GM18507 (cell line): ENCODE data around the gene MLX.
"Not testable (repeated sequence)": the region's sequence is repeated elsewhere in the genome, so short reads cannot be mapped to it uniquely, and the experiment has no call there.

Experiments used
- DNase-seq: peaks from one replicate; pipeline ENCODE4 v3.0.0; 2011; ENCODE audit warnings: low read depth; ENCODE audit not compliant: insufficient read length; ENCODE audit errors: extremely low spot score
- FAIRE-seq: peaks from 2 replicates; lab custom pipeline; 2011; peaks lifted over from hg19 to GRCh38; lab: Jason Lieb, UNC

The MLX gene

DNA sequence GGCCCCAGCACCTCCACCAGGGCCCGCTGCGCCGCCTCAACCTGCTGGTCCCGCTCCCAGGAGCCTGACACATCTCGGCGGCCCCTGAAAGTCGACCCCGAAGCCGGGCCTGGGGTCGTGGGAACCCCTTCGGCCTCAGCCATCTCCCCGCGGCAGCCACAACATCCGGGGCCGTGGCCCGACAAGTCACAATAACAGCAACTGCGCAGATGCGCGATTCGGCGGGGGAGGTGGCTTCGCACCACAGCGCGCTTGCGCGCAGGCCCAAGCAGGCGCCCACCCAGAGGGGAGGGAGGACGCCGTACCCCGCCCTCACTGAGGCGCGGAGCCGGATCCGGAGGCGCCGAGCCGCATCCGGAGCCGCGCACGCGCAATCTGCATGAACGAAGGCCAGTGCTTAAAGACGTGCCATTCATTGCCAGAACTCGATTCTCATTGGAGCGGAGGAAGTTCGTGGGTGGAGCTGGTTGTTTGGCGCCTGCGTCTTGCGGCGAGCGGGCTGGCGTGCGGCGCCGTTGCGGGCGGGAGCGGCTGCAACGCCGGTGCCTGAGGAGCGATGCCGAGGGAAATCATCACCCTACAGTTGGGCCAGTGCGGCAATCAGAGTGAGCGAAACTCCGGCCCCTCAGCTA is 42.4 kb downstream of the MLX start, which contains the start of the genes RETREG3 and TUBG1:
Gene RETREG3 (minus strand): TSS at position 193 of the 632 bp plus-strand sequence. CDS start 50 bp downstream, at position 143.
Gene TUBG1 (plus strand): TSS at position 502 of the 632 bp plus-strand sequence. CDS start 55 bp downstream, at position 557.
- DNase-seq, result peak; percentile 98
- FAIRE-seq, result peak; percentile 100

- not testable (repeated sequence) for DNase-seq
- peak; percentile 85 for FAIRE-seq
These were observed 43.2 kb downstream of the MLX start for GRCh38 chr17:42609814-42610801.

- FAIRE-seq (no peak), DNase-seq (no peak)
These were observed 45.1 kb downstream of the MLX start for GRCh38 chr17:42612013-42612412.

DNA sequence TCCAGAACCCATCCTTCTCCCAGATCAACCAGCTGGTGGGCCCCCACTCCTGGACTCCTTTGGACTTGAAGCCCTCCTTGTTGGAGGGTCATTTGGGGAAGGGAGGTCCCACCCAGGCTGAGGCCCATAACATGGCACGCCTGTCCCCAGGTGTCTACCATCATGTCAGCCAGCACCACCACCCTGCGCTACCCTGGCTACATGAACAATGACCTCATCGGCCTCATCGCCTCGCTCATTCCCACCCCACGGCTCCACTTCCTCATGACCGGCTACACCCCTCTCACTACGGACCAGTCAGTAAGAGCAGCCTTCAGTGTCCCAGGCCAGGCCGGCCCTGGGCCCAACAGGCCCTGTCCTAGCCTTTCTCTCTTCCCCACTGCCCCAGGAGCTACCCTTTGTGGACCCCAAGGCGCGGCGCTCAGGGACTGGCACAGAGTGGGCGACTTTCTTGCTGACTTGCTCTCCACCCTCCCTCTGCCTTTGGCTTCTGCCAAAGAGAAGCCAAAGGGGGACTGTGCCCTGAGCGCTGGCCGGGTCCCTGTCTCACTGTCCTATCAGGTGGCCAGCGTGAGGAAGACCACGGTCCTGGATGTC is 46.9 kb downstream of the MLX start:
- DNase-seq (no peak), FAIRE-seq (no peak)

DNA sequence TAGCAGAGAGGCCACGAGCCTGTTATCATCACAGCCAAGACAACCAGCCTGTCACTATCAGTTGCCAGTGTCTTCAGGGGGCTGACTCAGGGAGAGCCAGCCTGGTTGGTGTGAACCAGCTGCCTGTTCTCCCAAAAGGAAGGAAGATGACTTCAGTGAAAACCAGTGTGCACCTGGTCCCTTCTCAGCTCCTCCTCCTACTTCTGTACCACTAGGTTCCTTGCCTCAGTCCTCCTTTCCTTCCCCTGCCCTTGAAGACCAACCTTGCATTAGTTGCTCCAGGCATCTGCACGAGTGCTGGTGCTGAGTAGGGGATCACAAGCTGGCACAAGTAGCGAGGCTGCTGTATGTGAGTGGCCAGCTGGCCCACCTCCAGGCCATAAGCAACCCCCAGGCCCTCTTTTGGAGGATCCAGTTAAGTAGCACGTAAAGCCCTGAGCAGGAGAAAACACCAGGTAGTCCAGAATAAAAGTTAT is 51.1 kb downstream of the MLX start:
- FAIRE-seq (no peak), DNase-seq (no peak)

DNA sequence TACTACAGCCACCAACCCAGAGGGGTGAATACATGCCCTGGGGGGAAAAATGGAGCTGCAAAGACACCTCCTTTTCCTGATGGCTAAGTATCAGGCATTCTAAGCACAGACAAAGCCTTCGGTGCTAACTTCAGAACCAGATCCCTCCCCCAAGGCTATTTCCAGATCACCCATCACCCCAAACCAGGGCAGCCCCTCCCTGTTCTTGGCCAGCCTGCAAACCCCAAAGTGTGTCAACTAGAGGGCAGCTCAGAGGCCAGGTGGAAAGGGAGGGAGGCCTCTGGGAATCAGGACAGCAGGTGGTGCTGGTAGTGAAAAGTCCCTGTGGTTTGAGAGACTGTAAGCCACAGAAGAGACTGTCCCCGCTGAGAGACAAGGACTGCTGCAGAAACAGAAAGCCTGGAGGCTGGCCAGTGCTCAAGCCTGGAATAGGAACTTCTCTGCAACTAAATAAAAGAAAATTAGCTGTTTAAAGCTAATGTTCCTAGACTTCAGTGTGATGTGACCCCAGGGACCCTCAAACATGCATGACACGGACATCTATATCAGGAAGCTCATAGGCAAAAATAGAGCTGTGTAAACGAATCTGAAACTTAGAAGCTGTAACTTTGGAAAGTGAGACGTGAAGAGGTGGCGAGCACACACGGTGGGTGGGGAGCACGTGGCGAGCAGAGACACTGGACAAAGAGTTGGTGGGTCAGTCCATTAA is 51.7 kb downstream of the MLX start:
- DNase-seq (peak; percentile 71), FAIRE-seq (peak; percentile 99)

- DNase-seq, FAIRE-seq: not testable (repeated sequence)
These were observed 55.1 kb downstream of the MLX start for GRCh38 chr17:42621987-42622386.
